Measurements from ENCODE around the gene PDHB. TPM values are rescaled to one million over a fixed set of nuclear protein-coding genes. Genes with fewer than 3 reads are reported as not detected.
A peak's percentile ranks its signal among the peaks of the same experiment; 100 is the strongest.

The PDHB gene
- polyA plus RNA-seq, 1 experiment: 109 TPM

GRCh38 chr3:58474967-58475578 lies 41.4 kb upstream of the PDHB start:
- Histone ChIP-seq H3K4me3 (ENCODE audit: low read depth, low read length) (no peak overlapping the region), H3K27ac (ENCODE audit: low read depth, low read length) (no peak overlapping the region), H3K9me3 (ENCODE audit: control insufficient read depth, insufficient read depth, low read length) (peaks cover 2% of the 10 kb centered on the region; the same call in 1 of the 2 replicates), H3K27me3 (ENCODE audit: control insufficient read depth, insufficient read depth, low read length) (peaks cover 2% of the 10 kb centered on the region)
- CTCF ChIA-PET: interaction anchor here (1.1 to 1.2 kb wide), 2 partner anchors 11 to 169 kb away, joined by 3 to 5 read pairs; partner anchors contain the start of genes HTD2 and RPP14
- DNase-seq (ENCODE audit: low read depth, low spot score): no peak
- no peak for TF ChIP-seq CTCF (IDR thresholded peaks at IDR 0.05; ENCODE audit: low read depth, low read length)
- POLR2A ChIA-PET: no interaction called here

GRCh38 chr3:58474348-58474911 lies 40.8 kb upstream of the PDHB start:
- TF ChIP-seq CTCF (IDR thresholded peaks at IDR 0.05; ENCODE audit: low read depth, low read length): no peak
- H3K9me3 ChIP-seq (ENCODE audit: control insufficient read depth, insufficient read depth, low read length): peaks cover 2% of the 10 kb centered on the region; the same call in 1 of the 2 replicates
- POLR2A ChIA-PET: no interaction called here
- CTCF ChIA-PET: interaction anchor here (1.1 to 1.2 kb wide), 2 partner anchors 11 to 168 kb away, joined by 3 to 5 read pairs; partner anchors contain the start of genes HTD2 and RPP14
- H3K27ac ChIP-seq (ENCODE audit: low read depth, low read length): no peak overlapping the region
- no peak for DNase-seq (ENCODE audit: low read depth, low spot score)
- peaks cover 2% of the 10 kb centered on the region for H3K27me3 ChIP-seq (ENCODE audit: control insufficient read depth, insufficient read depth, low read length)
- no peak overlapping the region for H3K4me3 ChIP-seq (ENCODE audit: low read depth, low read length)

DNA sequence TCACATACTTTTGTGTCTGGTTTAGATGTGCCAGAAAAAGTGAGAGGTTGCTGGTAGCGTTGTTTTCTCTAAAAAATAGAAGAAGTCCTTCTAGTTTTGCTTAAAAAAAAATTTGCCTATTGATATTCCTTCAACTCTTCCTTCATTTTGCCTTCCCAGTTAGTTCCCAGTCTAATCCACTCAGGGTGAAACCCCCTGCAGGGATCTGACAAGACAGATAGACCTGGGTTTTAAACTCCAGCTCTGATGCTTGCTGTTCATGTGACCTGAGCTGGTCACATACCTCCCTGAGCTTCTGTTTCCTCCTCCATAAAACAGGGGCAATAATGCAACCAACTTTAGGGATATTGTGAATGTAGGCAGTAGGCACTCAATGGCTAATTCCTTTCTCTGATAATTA lies 39.6 kb upstream of the PDHB start:
- no peak for TF ChIP-seq CTCF (IDR thresholded peaks at IDR 0.05; ENCODE audit: low read depth, low read length)
- ChIA-PET POLR2A (no interaction called here), CTCF (interaction anchor here (0.6 to 2.3 kb wide), 2 partner anchors 10 to 903 kb away, joined by 10 to 14 read pairs; no protein-coding TSS in a partner anchor)
- Histone ChIP-seq H3K27ac (ENCODE audit: low read depth, low read length) (no peak overlapping the region), H3K9me3 (ENCODE audit: control insufficient read depth, insufficient read depth, low read length) (no peaks in the 10 kb centered on the region), H3K4me3 (ENCODE audit: low read depth, low read length) (no peak overlapping the region), H3K27me3 (ENCODE audit: control insufficient read depth, insufficient read depth, low read length) (no peaks in the 10 kb centered on the region)
- no peak for DNase-seq (ENCODE audit: low read depth, low spot score)

DNA sequence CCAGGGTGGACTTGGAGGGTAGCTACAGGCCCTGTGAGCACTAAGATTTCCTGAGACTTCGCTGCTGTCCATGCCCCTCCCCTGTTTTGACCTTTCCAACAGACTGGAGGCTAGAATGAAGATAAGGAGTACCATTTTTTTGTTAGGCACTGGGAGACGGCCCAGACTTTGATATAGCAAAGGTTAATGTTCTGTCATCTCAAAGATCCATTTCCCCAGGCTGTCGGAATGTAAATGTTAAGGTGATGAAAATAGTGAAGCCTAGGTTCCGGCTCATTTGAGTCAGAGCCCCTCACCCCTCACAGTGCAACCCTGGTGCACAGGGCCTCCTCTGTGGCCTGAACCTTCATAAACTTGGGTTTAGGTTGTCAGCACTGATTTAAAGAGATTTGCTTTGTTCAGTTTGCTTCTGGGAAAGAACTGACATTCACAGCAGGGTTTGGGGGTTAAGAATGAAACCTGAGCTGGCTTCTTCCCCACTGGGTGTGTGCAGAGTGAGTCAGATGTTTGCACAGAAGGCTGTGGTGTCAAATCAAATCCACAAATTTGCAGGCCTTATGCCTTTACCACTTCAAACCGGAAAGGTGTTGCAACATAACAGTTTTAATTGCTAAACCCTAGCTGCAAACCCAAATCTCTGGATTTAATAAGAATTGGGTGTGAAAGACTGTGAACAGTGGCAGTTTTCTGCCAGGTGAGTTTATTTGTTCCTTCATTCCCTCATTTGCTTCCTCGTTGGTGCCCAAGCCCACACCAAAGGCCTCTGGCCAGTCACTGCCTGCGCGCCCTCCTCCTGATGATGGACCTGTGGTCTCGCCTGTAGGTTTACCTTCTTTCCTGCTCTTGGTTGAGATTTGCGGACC lies 37.6 kb upstream of the PDHB start:
- no peak for TF ChIP-seq CTCF (IDR thresholded peaks at IDR 0.05; ENCODE audit: low read depth, low read length)
- H3K4me3 ChIP-seq (ENCODE audit: low read depth, low read length): no peak overlapping the region
- CTCF ChIA-PET: interaction anchor here (0.6 to 2.4 kb wide), 4 partner anchors 8 to 97 kb away, joined by 4 to 14 read pairs (median 8); partner anchors contain the start of gene KCTD6
- H3K27me3 ChIP-seq (ENCODE audit: control insufficient read depth, insufficient read depth, low read length): no peaks in the 10 kb centered on the region
- DNase-seq (ENCODE audit: low read depth, low spot score): peak; percentile 33
- peak overlapping the region; percentile 75 for H3K27ac ChIP-seq (ENCODE audit: low read depth, low read length)
- POLR2A ChIA-PET: no interaction called here
- no peaks in the 10 kb centered on the region for H3K9me3 ChIP-seq (ENCODE audit: control insufficient read depth, insufficient read depth, low read length)

Data from AG04450 (cell line).